Cerebellar cortex (tissue), 1 donor: ENCODE data around the gene TATDN2.

ENCODE experiments used
- DNase-seq: peaks from one replicate; pipeline ENCODE4 v3.0.0-alpha.2; 2015; ENCODE audit warnings: low spot score

TATDN2 gene

GRCh38 chr3:10317311-10317960 lies 69.2 kb downstream of the TATDN2 start:
- no peak for DNase-seq

- DNase-seq: no peak
Measured at GRCh38 chr3:10317961-10318350, 69.7 kb downstream of the TATDN2 start.

- no peak for DNase-seq
Measured at GRCh38 chr3:10319251-10319650, 71.0 kb downstream of the TATDN2 start.

GRCh38 chr3:10319804-10320203 lies 71.5 kb downstream of the TATDN2 start:
- no peak for DNase-seq

- DNase-seq: no peak
Measured at GRCh38 chr3:10320320-10320677, 72.0 kb downstream of the TATDN2 start.

GRCh38 chr3:10321630-10322351 lies 73.5 kb downstream of the TATDN2 start:
- no peak for DNase-seq

- DNase-seq: no peak
Measured at GRCh38 chr3:10322352-10322710, 74.1 kb downstream of the TATDN2 start.

- no peak for DNase-seq
Measured at GRCh38 chr3:10327592-10327991, 79.3 kb downstream of the TATDN2 start.

GRCh38 chr3:10328460-10329071 lies 80.3 kb downstream of the TATDN2 start:
- no peak for DNase-seq

GRCh38 chr3:10329495-10330015 lies 81.3 kb downstream of the TATDN2 start:
- DNase-seq: peak; percentile 37

GRCh38 chr3:10330319-10330718 lies 82.1 kb downstream of the TATDN2 start:
- DNase-seq: no peak
